IMR-90 (cell line): ENCODE results near the gene KCTD13. TPM values are rescaled to one million over a fixed set of nuclear protein-coding genes. Genes with fewer than 3 reads are reported as not detected.
A peak's percentile ranks its signal among the peaks of the same experiment; 100 is the strongest.
"Not testable (repeated sequence)": the region's sequence is repeated elsewhere in the genome, so short reads cannot be mapped to it uniquely, and the experiment has no call there.

ENCODE experiments used
- ATAC-seq: fragments of 200-7000 bp; cut with Tn5 transposase; 2 replicates; pipeline ENCODE4 v1.9.1; 2020; ENCODE audit warnings: low read depth, mild to moderate bottlenecking, moderate library complexity
- BruUV-seq: library from RNA; stranded (reverse); fragments of 400-500 nt; replicated peaks from 2 replicates; lab custom pipeline; 2021; lab: Mats Ljungman, UMichigan
- CTCF ChIA-PET: fragments of 300-600 bp; formaldehyde crosslinking; extraction: SDS; loops from one replicate; lab custom pipeline; 2021; ENCODE audit warnings: antibody characterized with exemption; lab: Yijun Ruan, JAX
- POLR2A ChIA-PET: fragments of 300-600 bp; sonication (Branson Sonifier 250); formaldehyde crosslinking; loops from one replicate; lab custom pipeline; 2022; ENCODE audit warnings: antibody characterized with exemption; ENCODE audit not compliant: unreplicated experiment; lab: Charles Lee
- DNase-seq: peaks from one replicate; pipeline ENCODE4 v3.0.0; 2013
- H2AFZ ChIP-seq: replicated peaks from 2 replicates; pipeline ENCODE3; 2013; ENCODE audit warnings: low read length, mild to moderate bottlenecking; ENCODE audit not compliant: poor library complexity
- H2AK5ac ChIP-seq: 2 replicates; pipeline ENCODE4 v1.6.1; 2013; ENCODE audit warnings: low read depth, low read length, inconsistent platforms
- H2AK9ac ChIP-seq: replicated peaks from 2 replicates; pipeline ENCODE3; 2013; ENCODE audit warnings: mild to moderate bottlenecking, low read depth, low read length, moderate library complexity; ENCODE audit not compliant: poor library complexity
- H2BK120ac ChIP-seq: 2 replicates; pipeline ENCODE4 v1.6.1; 2013; ENCODE audit warnings: low read depth, low read length, inconsistent platforms
- H2BK15ac ChIP-seq: 3 replicates; pipeline ENCODE4 v1.6.1; 2013; ENCODE audit warnings: low read depth, low read length, inconsistent platforms
- H2BK20ac ChIP-seq: 2 replicates; pipeline ENCODE4 v1.6.1; 2013; ENCODE audit warnings: low read depth, mild to moderate bottlenecking, inconsistent platforms, low read length, moderate library complexity
- H2BK5ac ChIP-seq: 2 replicates; pipeline ENCODE4 v1.6.1; 2013; ENCODE audit warnings: mild to moderate bottlenecking, low read depth, low read length, inconsistent platforms; ENCODE audit not compliant: poor library complexity, severe bottlenecking
- H3K14ac ChIP-seq: replicated peaks from 2 replicates; pipeline ENCODE4 v1.6.1; 2013; ENCODE audit warnings: low read depth, low read length, inconsistent platforms
- H3K18ac ChIP-seq: 2 replicates; pipeline ENCODE4 v1.6.1; 2013; ENCODE audit warnings: low read depth, low read length, control low read depth
- H3K23ac ChIP-seq: 2 replicates; pipeline ENCODE4 v1.6.1; 2013; ENCODE audit warnings: low read depth, low read length, inconsistent platforms
- H3K27ac ChIP-seq: 2 replicates; pipeline ENCODE4 v1.5.1; 2013; ENCODE audit warnings: mild to moderate bottlenecking, control low read depth, low read length; ENCODE audit not compliant: insufficient read depth
- H3K27me3 ChIP-seq: 2 replicates; pipeline ENCODE4 v1.6.1; 2013; ENCODE audit warnings: low read length; ENCODE audit not compliant: control insufficient read depth, insufficient read depth
- H3K36me3 ChIP-seq: 2 replicates; pipeline ENCODE4 v1.6.1; 2013; ENCODE audit warnings: low read length, mixed read lengths; ENCODE audit not compliant: control insufficient read depth, insufficient read depth
- H3K4ac ChIP-seq: 2 replicates; pipeline ENCODE4 v1.6.1; 2013; ENCODE audit warnings: low read depth, low read length, inconsistent platforms
- H3K4me1 ChIP-seq: 2 replicates; pipeline ENCODE4 v1.6.1; 2013; ENCODE audit warnings: low read length, mixed read lengths; ENCODE audit not compliant: control insufficient read depth, insufficient read depth
- H3K4me2 ChIP-seq: 2 replicates; pipeline ENCODE4 v1.6.1; 2013; ENCODE audit warnings: low read depth, mild to moderate bottlenecking, control low read depth, low read length, moderate library complexity
- H3K4me3 ChIP-seq: 2 replicates; pipeline ENCODE4 v1.5.1; 2013; ENCODE audit warnings: low read depth, mild to moderate bottlenecking, control low read depth, low read length, moderate library complexity; ENCODE audit not compliant: insufficient read depth
- H3K56ac ChIP-seq: 2 replicates; pipeline ENCODE4 v1.6.1; 2013; ENCODE audit warnings: low read length, inconsistent platforms; ENCODE audit not compliant: insufficient read depth; ENCODE audit errors: extremely low read depth
- H3K79me1 ChIP-seq, 2 experiments: 2 replicates each; pipeline ENCODE4 v1.6.1; 2013; ENCODE audit warnings: low read length in 2 of 2, inconsistent platforms in 1 of 2, low read depth in 1 of 2
- H3K9ac ChIP-seq: 2 replicates; pipeline ENCODE4 v1.6.1; 2013; ENCODE audit warnings: low read depth, low read length, control low read depth
- H3K9me1 ChIP-seq: 2 replicates; pipeline ENCODE4 v1.6.1; 2013; ENCODE audit warnings: low read length, inconsistent platforms; ENCODE audit not compliant: insufficient read depth
- H3K9me3 ChIP-seq: 2 replicates; pipeline ENCODE4 v1.6.1; 2013; ENCODE audit warnings: low read length; ENCODE audit not compliant: control insufficient read depth, insufficient read depth
- H4K20me1 ChIP-seq: 2 replicates; pipeline ENCODE4 v1.6.1; 2013; ENCODE audit warnings: low read length, inconsistent platforms; ENCODE audit not compliant: insufficient read depth
- H4K5ac ChIP-seq: 2 replicates; pipeline ENCODE4 v1.6.1; 2013; ENCODE audit warnings: mild to moderate bottlenecking, low read depth, low read length, control low read depth
- H4K8ac ChIP-seq, 2 experiments: 2 replicates each; pipeline ENCODE4 v1.6.1; 2013; ENCODE audit warnings: low read depth in 2 of 2, low read length in 2 of 2, control low read depth in 1 of 2, inconsistent platforms in 1 of 2
- H4K91ac ChIP-seq: 2 replicates; pipeline ENCODE4 v1.6.1; 2013; ENCODE audit warnings: low read depth, low read length, inconsistent platforms; ENCODE audit not compliant: insufficient read depth
- CHD1 ChIP-seq: IDR thresholded peaks from 2 replicates; pipeline ENCODE4 v1.6.1; 2012; ENCODE audit warnings: low read depth, low read length, improper control_type of control experiment
- CTCF ChIP-seq: conservative IDR thresholded peaks from 2 replicates; pipeline ENCODE4 v1.5.1; 2012; ENCODE audit warnings: mild to moderate bottlenecking, low read depth, low read length, improper control_type of control experiment
- MAFK ChIP-seq: IDR thresholded peaks from 2 replicates; pipeline ENCODE4 v1.6.1; 2012; ENCODE audit warnings: low read depth, low read length, improper control_type of control experiment
- WGBS, 2 experiments: methylation state at CpG; one replicate each; pipeline versions ENCODE4 v1.1.5 to v1.1.7; 2013; ENCODE audit warnings: missing lambda C conversion rate in 2 of 2; ENCODE audit not compliant: insufficient read length in 1 of 2; ENCODE audit errors: extremely low coverage in 2 of 2; 5-methylcytosine and 5-hydroxymethylcytosine counted together
- dilution Hi-C: fragments of 300-500 bp; cut with HindIII; formaldehyde crosslinking; loops from one replicate; pipeline ENCODE4 v1.14.3; 2018; ENCODE audit warnings: low sequenced_read_pairs; ENCODE audit not compliant: unreplicated experiment
- in situ Hi-C: fragments of 300-500 bp; cut with MboI; formaldehyde crosslinking; loops from 3 replicates; pipeline ENCODE4 v1.14.3; 2019; ENCODE audit warnings: low sequenced_read_pairs, inconsistent platforms, mixed read lengths
- intact Hi-C: fragments of 100-400 bp; cut with micrococcal nuclease; formaldehyde crosslinking; loops from 2 replicates; pipeline ENCODE4 v1.10.0; 2022
- polyA plus RNA-seq, 3 experiments: library from polyadenylated mRNA; depleted of rRNA; stranded (reverse); fragments of >200 nt; gene quantifications; 2 replicates each; pipeline ENCODE4 v1.2.3, GENCODE V29; 2012; ENCODE audit warnings: low replicate concordance in 1 of 3
- total RNA-seq: library from RNA; depleted of rRNA; stranded (reverse); fragments of >200 nt; gene quantifications from 2 replicates; pipeline ENCODE4 v1.2.3, GENCODE V29; 2012

KCTD13 gene
- total and polyA plus RNA-seq, 2 of the 4 experiments (the other 2 are of a cell fraction): 4.1 to 20.7 TPM

GRCh38 chr16:29943846-29944799, 18.1 kb upstream of the KCTD13 start (continued):
- TF ChIP-seq CTCF: peak; percentile 56

GRCh38 chr16:29940656-29941055, 14.6 kb upstream of the KCTD13 start:
- H3K4me1 ChIP-seq: peaks cover 4% of the 10 kb centered on the region

GRCh38 chr16:29931750-29932149, 5.7 kb upstream of the KCTD13 start:
- H3K4ac ChIP-seq, H3K23ac ChIP-seq, H2AK5ac ChIP-seq, H3K14ac ChIP-seq, H3K27ac ChIP-seq, in situ Hi-C loops, H3K9ac ChIP-seq, H3K18ac ChIP-seq, ATAC-seq, BruUV-seq, intact Hi-C loops, H4K5ac ChIP-seq, H3K9me3 ChIP-seq, POLR2A ChIA-PET, dilution Hi-C loops, H3K56ac ChIP-seq, H2AK9ac ChIP-seq, CTCF ChIA-PET, H2AFZ ChIP-seq, H2BK20ac ChIP-seq, H2BK5ac ChIP-seq, DNase-seq, H2BK15ac ChIP-seq, H3K36me3 ChIP-seq, H4K91ac ChIP-seq, H4K20me1 ChIP-seq, H2BK120ac ChIP-seq, H3K4me3 ChIP-seq, H4K8ac ChIP-seq, H3K4me2 ChIP-seq, H3K27me3 ChIP-seq, H3K4me1 ChIP-seq: not testable (repeated sequence)
- Histone ChIP-seq H3K79me1 (peaks cover 9 to 15% of the 10 kb centered on the region in 2 experiments; a peak in 3 of 4 replicates), H3K9me1 (peaks cover 11% of the 10 kb centered on the region; the same call in 1 of the 2 replicates)
- no CpG with 5 or more reads among the region's 2 CpGs for WGBS, 2 experiments

More at GRCh38 chr16:29940656-29941055, 14.6 kb upstream of the KCTD13 start:
- H3K36me3 ChIP-seq: no peaks in the 10 kb centered on the region
- no peak overlapping the region for H2BK20ac ChIP-seq
- H3K4ac ChIP-seq: no peak overlapping the region
- ChIA-PET CTCF (no interaction called here), POLR2A (no interaction called here)
- WGBS, 2 experiments: 100% methylated on average over 1 of the region's 4 CpGs; no CpG with 5 or more reads in 1 of the 2 experiments
- H3K4me3 ChIP-seq: no peak overlapping the region
- intact Hi-C loops: no loop called here
- no peak overlapping the region for H2AK9ac ChIP-seq
- DNase-seq (no peak), ATAC-seq (no peak)
- H2BK15ac ChIP-seq: no peak overlapping the region
- 0 out of 2 replicates have a peak, but pooled peaks cover 3% of the 10 kb centered on the region for H3K9me1 ChIP-seq
- H4K5ac ChIP-seq: no peak overlapping the region
- no peak overlapping the region for H3K14ac ChIP-seq
- TF ChIP-seq CHD1 (no peak), MAFK (no peak)
- H3K79me1 ChIP-seq: no peaks in the 10 kb centered on the region
- no peaks in the 10 kb centered on the region; the same call in 1 of the 2 replicates for H4K20me1 ChIP-seq
- no peaks in the 10 kb centered on the region for H3K27me3 ChIP-seq
- no peak overlapping the region for H3K18ac ChIP-seq
- H2AK5ac ChIP-seq: no peak overlapping the region
- no peak overlapping the region for H2BK5ac ChIP-seq
- no peak overlapping the region for H4K8ac ChIP-seq
- in situ Hi-C loops: no loop called here
- no peak overlapping the region for H3K23ac ChIP-seq
- H3K9me3 ChIP-seq: 0 out of 2 replicates have a peak, but pooled peaks cover 2% of the 10 kb centered on the region
- BruUV-seq: no TSS peak
- H3K9ac ChIP-seq: no peak overlapping the region
- H2AFZ ChIP-seq: no peak overlapping the region
- H4K91ac ChIP-seq: no peak overlapping the region
- H2BK120ac ChIP-seq: no peak overlapping the region
- H3K4me2 ChIP-seq: no peak overlapping the region
- no peak overlapping the region for H3K27ac ChIP-seq
- H3K56ac ChIP-seq: no peak overlapping the region
- dilution Hi-C loops: no loop called here
